Lower leg skin (tissue), 4 donors: ENCODE results near the gene CD79A. TPM values are rescaled to one million over a fixed set of nuclear protein-coding genes. Genes with fewer than 3 reads are reported as not detected.

Experiments used
- DNase-seq, 2 donors: peaks; one replicate each; pipeline ENCODE4 v3.0.0-alpha.2; 2019; ENCODE audit warnings: low spot score in 2 of 2
- H3K4me3 ChIP-seq: fragments of 200-600 bp; sonication (generic); 2 replicates; pipeline ENCODE4 v1.5.1; 2017; ENCODE audit warnings: mild to moderate bottlenecking, low read depth; ENCODE audit not compliant: poor library complexity, severe bottlenecking
- CTCF ChIP-seq, 3 donors: fragments of 450-650 bp; IDR thresholded peaks; one replicate each; pipeline ENCODE4 v1.5.1; 2016; ENCODE audit warnings: antibody characterized with exemption in 3 of 3, mild to moderate bottlenecking in 3 of 3, moderate library complexity in 2 of 3
- POLR2A ChIP-seq, 2 donors: fragments of 450-650 bp; IDR thresholded peaks; one replicate each; pipeline ENCODE4 v1.6.1; 2016 to 2017; ENCODE audit warnings: antibody characterized with exemption in 2 of 2, mild to moderate bottlenecking in 1 of 2, moderate library complexity in 1 of 2
- WGBS, 2 donors: methylation state at CpG; one replicate each; pipeline ENCODE4 v1.1.5; 2018; 5-methylcytosine and 5-hydroxymethylcytosine counted together
- intact Hi-C: fragments of 100-400 bp; cut with DNase I; formaldehyde crosslinking; loops from one replicate; pipeline ENCODE4 v1.15.0; 2023; ENCODE audit warnings: low total_unique reads
- total RNA-seq, 4 donors: library from RNA; depleted of rRNA; stranded (reverse); fragments of >200 nt; gene quantifications; one replicate each; pipeline ENCODE4 v1.1.0, GENCODE V29; 2016

CD79A gene
- total RNA-seq, 4 donors from 2014 or later, result 0.81 TPM; not detected in 3

GRCh38 chr19:41901707-41902360, 24.8 kb downstream of the CD79A start:
- no peak for DNase-seq
- WGBS, 2 donors, result 92 to 96% methylated on average over 19 to 21 of the region's 21 CpGs
- H3K4me3 ChIP-seq, result no peak overlapping the region
- intact Hi-C loops, result no loop called here
- TF ChIP-seq CTCF (IDR thresholded peaks at IDR 0.05), result no peak
- TF ChIP-seq POLR2A (IDR thresholded peaks at IDR 0.05), result no peak

GRCh38 chr19:41902594-41902993, 25.5 kb downstream of the CD79A start:
- WGBS, 2 donors, result 92 to 95% methylated on average over 15 to 17 of the region's 17 CpGs
- no peak for TF ChIP-seq CTCF (IDR thresholded peaks at IDR 0.05)
- TF ChIP-seq POLR2A (IDR thresholded peaks at IDR 0.05), result no peak
- no peak for DNase-seq
- no peak overlapping the region for H3K4me3 ChIP-seq
- intact Hi-C loops, result no loop called here

GRCh38 chr19:41903193-41903953, 26.3 kb downstream of the CD79A start:
- no peak overlapping the region for H3K4me3 ChIP-seq
- DNase-seq, result no peak
- no peak for TF ChIP-seq POLR2A (IDR thresholded peaks at IDR 0.05)
- TF ChIP-seq CTCF (IDR thresholded peaks at IDR 0.05), result no peak
- WGBS, 2 donors, result 94 to 96% methylated on average over 19 of the region's 19 CpGs
- intact Hi-C loops, result no loop called here

GRCh38 chr19:41904118-41904870, 27.2 kb downstream of the CD79A start:
- intact Hi-C loops, result no loop called here

More at GRCh38 chr19:41904118-41904870, 27.2 kb downstream of the CD79A start:
- DNase-seq, result no peak
- H3K4me3 ChIP-seq, result no peak overlapping the region
- TF ChIP-seq CTCF (IDR thresholded peaks at IDR 0.05) (no peak), POLR2A (IDR thresholded peaks at IDR 0.05) (no peak)
- 84 to 88% methylated on average over 17 to 29 of the region's 30 CpGs for WGBS, 2 donors
